GM19025 (cell line): ENCODE data around the gene FBLN2.

Source experiments
- ATAC-seq: cut with Tn5 transposase; IDR thresholded peaks from one replicate; pipeline ENCODE4 v1.9.1; 2021; ENCODE audit warnings: mild to moderate bottlenecking, low read depth, moderate library complexity; ENCODE audit not compliant: unreplicated experiment

Gene FBLN2

DNA sequence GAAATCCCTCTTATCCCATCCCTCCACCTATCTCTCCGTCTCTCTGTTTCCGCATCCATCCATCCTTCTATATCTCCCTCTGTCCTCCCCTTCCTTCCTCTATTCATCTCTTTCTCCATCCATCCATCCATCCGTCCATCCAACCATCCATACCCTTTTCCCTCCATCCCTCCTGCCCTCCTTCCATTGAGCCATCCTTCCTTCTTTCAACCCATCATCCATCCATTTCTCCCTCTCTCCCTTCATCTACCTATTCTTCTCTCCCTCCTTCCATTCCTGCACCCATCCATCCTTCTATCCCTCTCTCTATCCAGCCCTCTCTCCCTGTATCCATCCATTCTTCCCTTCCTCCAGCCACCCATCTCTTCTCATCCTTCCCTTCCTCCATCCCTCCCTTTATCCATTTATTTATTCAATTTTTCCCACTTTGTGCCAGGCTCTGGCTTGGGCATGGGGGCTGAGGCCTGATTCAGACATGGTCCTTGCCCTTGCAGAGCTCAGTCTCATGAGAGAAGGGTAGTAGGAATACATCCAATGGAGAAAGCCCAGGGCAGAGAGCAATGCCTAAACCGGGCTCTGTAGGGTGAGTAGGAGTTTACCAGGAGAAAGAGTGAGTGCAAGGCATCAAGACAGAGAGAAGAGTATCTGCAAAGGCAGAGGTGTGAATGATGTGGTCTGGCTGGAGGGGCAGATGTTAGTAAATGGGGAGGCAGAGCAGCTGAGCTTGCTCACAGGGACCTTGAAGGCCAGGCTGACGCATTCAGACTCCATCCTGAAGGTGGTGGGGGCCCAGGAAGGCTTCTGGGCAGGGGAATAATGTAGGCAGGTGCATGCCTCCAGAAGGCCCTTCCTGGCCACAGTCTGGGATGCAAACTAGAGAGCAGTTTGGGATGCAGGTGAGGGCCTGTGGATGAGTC lies 19.5 kb upstream of the FBLN2 start:
- no peak for ATAC-seq

DNA sequence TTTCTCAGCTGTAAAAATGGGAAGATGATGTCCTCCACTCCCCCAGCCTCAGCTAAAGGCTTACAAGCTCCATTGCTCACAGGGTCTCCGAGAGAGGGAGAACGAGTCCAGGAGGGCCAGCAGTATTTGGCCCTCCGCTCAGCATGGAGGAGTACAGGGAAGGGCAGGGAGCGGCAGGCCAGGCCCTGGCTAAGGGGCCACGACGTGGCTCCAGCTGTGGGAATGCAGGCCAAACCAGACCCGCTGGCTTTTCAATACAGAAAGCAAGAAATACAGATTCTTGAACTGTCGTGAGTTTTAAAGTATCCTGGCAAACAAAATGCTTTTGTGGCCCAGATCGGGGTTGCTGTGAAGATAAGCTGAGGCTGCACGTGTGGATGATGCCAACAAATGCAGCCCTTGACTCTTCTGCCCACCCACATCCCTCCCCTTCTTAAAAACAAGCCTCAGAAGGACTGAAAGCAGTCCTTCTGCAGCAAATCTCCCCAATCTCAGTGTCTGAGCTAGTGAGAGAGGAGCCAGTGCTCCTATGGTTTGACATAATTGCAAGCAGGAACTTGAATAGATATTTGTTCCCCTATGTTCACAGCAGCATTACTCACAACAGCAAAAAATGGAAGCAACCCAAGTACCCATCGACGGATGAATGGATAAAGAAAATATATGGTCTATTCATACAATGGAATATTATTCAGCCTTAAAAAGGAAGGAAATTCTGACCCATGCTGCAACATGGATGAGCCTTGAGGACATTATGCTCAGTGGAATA lies 18.5 kb upstream of the FBLN2 start:
- ATAC-seq = no peak

DNA sequence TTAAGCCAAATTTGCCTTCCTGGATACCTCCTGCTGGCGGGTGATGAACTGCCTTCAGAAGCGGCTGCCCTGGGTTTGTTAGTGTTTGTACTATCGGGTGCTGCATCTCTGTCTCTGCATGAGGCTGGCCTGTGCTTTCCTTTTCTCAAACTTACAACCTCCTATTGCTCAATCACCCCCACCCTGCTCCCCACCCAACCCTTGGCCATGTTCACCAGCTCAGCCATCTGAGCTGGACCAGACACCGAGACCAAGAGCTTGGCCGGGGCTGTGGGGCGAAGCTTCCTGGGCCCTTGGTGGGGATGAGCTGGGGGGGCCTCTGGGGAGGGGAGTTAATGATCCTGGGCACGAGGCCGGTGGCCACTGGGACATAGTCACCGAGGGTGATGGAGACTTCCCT lies 16.8 kb upstream of the FBLN2 start:
- no peak for ATAC-seq

DNA sequence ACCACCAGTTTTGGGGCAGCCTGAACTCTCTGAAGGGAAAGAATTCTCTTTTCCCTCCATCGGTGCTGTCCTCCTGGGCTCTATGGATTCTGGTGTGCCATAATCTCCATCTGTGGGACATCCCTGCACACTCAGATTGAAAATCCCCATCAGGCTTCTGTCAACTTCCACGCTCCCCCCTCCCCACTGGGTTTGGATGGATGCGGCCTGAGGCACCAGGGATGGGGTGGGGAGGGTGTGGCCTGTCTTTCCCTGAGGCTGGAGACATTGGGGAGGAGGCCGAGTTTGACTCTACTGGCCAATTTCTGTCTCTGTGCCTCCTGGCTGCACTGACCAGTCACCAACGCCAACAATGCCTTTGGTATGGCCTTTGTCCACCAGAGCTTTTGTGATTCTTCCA lies 16.3 kb upstream of the FBLN2 start:
- ATAC-seq = no peak

DNA sequence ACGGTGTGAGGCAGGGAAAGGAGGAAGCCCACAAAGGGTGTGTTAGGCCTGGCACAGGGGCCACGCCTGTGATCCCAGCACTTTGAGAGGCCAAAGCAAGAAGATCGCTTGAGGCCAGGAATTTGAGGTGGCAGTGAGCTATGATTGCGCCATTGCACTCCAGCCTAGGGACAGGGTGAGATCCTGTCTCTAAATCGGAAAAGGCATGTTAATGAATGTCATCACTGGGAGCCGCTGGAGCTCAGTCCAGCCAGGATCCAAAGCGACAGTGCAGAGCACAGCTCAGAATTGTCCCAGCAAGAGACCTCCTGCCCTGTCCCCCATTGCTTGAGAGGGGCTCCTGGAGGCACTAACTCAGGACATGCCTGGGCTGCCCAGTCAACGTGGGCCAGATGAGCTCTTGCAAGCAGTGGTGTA lies 15.0 kb upstream of the FBLN2 start:
- ATAC-seq = no peak

DNA sequence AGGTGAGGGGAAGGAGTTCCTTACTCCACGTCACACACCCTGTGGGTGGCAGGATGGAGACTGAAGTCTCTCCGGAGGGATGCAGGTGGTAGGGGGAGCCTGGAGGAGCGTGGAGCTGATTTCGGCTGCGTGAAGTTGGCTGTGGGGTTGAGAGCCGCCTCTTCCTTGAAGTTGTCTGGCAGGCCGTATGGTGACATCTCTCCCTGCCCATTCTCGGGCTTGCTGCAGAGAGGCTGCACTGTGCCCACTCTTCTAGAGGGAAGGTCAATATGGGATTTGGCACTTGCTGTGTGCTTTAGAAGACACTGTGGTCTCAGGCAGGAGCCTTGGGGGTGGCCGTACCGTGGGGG lies 13.4 kb upstream of the FBLN2 start:
- no peak for ATAC-seq

DNA sequence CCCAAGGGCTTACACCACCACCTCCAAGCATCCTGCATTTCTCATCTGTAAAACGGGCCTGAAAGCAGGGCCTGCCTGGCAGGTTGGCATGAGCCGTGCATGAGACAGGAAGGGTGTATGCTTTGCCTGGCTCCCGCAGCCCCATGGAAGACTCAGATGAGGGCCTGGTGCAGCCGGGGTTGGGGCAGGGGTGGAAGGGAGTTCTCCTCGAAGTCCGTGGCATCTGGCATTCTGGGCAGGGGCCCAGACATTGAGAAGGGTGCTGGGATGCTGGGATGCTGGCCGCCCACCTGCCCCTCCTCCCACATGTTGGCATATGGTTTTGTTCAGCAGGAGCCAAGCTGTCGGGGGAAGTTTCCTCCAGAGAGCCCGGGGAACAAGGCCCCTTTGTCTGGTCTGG lies 13.0 kb upstream of the FBLN2 start:
- no peak for ATAC-seq

DNA sequence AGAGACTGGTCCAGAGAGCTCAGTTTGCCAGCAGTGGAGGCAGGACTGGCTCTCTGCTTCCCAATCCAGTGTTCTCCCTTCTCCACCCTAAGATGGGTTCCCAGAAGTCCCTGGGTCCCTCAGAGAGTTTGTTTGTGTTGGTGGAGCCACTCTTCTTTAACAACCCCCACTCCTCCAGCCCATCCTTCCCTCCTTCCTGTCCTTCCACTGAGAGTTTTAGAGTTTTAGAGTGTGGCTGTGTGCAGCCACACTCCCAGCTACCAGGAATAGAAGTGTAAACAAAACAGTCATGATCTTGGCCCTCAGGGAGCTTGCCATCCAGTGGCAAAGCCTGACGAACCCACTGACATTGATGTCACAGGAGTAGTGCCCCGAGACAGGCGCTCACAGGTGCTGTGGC lies 12.5 kb upstream of the FBLN2 start:
- no peak for ATAC-seq

DNA sequence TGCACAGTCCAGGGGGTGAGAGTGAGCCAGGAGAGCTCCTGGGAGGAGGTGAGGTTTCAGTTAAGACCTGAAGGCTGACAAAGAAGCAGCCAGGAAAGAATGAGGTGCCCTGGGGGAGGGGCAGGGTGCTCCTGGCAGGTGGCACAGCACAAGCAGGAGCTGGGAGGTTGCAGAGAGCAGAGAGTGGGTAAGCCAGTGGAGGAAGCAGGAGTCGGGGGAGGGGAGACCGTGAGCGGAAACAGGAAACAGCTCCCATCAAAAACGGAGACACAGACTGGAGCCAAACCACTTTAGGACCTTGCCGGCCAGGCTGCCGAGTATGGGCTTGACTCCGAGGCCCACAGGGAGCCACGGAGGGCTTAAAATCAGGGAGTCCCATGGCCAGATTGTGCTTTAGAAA lies 12.1 kb upstream of the FBLN2 start:
- no peak for ATAC-seq

DNA sequence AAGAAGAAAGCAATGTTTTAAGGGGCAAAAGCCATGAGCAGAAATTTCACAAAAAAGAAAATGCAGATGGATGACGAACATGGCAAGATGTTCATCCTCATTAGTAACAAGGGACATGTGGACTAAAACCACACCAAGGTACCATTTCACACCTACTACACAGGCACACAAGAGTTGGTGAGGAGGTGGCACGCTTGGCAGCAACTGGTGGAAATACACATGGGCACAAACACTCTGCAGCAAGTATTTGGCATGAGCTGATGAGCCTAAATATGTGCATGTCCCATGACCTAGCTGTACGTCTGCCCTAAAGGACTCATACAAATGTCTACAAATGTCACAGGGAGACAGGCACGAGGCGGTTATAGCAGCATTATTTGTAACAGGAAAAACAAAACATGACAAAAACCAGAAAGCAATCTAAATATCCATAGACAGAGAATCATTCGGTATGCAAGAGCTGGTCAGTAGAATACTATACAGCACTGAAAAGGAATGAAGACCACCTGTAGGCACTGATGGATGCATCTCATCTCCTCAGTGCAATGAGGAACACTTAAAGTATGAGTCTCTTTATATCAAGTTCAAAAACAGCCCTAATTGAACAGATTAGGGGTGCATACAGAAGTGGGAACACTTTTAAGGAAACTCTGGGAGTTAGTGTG lies 11.5 kb upstream of the FBLN2 start:
- no peak for ATAC-seq

DNA sequence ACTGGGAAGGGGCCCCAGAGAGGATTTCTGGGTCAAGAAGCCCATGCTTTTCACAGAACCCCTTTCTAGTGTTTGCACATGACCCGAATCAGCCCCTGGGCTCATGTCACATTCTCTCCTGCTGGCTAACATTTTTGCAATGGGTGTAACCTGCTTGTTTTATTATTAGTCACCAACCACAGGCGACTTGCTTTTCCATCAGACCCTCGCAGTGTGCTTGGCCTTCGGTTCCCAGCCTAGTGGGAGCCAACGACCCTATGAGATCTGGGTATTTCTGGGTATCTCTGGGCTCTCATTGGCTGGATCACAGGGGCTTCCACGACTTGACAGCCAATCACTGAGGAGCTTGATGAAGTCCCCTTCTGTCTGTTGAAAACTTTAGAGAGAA lies 11.0 kb upstream of the FBLN2 start:
- ATAC-seq = no peak

DNA sequence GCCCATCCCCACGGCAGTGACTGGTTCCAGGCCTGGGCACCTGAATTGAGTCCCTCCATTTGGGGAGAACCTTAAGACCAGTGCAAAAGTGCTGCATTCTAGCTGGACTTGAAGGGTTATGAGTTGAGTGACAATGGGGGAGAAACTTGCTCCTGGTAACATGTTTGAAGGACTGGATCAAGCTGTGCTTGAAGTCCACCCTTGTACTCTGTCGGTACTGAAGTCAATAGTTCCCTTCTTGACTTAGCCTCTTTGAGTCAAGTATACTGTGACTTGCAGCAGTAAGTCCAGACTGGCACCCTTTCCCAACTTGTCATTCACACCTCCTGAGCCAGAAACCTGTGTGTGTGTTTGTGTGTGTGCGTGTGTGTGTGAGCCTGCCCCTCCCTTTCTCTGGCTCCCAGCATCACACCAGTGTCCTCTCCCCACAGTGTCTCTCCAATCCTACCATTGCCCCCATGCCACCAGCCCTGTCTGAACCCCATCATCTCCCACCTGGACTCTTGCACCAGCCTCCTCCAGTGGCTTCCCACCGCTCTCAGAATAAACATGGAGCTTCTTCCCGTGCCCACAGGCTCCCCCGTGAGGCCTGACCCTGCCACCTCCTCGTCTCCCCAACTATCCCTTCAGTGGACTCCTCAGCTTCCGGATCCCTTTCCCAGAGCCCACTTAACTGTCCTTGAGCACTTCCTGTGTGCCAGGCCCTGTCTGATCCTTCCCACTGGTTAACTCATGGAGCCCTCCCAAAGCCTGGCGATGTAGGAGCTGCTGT lies 10.2 kb upstream of the FBLN2 start:
- no peak for ATAC-seq

DNA sequence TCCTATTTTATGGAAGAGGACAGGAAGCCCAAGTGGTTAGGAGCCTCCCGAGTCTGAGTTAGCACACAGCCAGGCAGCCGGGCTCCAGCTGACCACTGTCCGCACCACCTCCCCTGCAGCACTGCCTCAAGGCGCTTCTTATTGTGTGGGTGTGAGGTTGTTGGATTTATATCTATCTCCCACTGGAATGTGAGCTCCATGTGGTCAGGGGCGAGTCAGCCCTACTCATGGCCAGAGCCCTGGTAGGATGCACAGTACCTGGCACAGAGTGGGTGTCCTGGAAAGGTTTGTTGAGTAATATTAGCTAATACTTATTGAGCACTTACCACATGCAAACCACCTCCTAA lies 9.7 kb upstream of the FBLN2 start:
- no peak for ATAC-seq

DNA sequence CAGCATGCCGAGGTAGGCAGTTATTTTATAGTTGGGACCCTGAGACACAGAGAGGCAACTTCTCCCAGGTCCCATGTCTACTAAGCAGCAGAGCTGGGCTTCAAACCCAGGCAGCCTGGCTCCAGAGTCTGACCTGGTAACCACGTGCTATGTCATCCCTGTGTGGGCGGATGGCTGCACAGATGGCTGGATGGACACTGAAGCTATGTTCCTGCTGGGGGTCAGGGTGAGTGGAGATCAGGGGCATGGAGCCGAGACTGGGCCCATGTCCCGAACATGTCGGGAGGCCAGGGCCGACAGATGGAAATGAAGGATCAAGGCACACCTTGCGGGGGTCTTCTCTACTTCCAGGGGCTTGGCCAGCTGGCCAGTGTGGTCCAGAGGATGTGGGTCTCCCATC lies 9.3 kb upstream of the FBLN2 start:
- ATAC-seq = no peak

DNA sequence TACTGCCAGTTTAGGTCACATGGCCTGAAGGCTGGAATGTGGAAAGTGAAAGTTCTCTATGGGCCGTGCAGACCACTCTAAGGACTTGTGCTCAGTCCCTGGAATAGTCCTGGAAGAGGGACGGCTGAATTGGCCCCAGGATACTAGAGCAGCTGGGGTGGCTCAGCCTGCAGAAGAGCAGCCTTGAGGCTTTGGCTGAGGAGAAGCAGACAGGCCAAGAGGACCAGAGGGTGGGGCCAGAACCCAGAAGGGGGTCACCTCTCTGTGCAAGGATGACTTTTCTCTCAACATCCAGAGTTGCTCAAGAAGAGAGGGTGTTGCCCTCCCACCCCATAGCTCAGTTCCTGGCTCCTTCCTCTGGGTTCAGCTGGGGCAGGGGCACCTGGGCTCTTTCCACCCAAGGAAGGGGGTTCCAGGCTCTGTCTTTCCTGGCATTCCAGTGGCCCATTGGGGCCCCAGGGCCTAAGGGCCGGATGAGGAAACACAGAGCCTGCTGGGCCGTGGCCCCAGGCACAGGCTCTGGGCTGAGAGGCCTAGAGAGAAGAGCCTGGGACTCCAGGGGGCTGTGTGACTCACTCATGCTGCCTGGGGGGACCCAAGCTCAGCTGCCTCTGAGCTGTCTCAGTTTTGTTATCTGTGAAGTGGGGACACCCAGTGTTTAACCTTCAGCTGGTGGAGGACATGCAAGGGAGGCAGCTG lies 8.5 kb upstream of the FBLN2 start:
- ATAC-seq = no peak

DNA sequence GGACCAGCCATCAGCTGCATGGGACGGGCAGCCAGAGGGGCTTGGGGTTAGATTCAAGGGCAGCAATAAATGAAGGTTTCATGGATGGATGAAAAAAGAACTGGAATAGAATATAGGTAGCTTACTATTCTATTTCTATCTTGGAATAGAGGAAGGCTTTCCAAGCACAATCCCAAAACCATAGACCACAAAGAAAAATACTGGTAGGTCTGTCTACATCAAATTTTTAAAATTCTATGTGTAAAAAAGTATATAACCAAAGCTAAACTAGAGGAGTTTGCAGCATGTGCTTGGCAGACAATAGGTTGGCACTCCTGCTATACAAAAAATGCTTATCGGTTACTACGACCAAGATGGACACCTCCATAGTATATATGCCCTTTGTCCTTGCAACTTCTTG lies 7.2 kb upstream of the FBLN2 start:
- ATAC-seq = no peak

DNA sequence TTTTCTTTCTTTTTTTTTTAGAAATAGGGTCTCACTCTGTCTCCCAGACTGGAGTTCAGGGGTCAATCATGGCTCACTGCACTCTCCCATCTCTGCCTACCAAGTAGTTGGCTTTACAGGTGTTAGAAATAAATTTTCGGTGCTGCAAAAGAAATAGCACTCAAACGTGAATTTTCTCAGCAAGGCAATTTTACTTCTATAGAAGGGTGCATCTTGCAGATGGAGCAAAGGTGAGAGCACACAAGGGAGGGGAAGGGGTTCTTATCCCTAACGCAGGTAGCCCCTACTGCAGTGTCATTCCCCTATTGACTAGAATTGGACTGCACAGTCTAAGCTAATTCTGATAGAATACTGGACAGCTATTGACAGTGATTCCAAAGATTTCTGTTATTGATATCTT lies 6.8 kb upstream of the FBLN2 start:
- no peak for ATAC-seq

DNA sequence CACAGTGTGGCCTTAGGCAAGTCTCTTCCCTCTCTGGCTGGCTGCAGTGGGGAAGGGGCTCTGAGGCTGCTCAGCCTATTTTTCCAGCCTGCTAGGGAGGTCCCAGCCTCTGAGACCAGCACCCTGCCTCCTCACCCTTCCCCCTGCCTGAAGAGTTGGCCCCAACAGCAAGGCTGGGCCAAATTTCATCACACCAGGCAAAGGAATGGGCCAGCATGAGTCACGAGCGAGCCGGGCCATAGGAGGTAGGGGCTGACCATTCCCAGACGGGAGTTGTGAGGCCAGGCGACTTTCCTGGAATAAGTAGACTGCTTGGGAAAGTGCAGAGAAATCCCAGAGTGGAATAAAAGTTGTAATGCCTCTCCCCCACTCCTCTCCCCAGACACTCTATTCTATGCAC lies 5.7 kb upstream of the FBLN2 start:
- no peak for ATAC-seq

DNA sequence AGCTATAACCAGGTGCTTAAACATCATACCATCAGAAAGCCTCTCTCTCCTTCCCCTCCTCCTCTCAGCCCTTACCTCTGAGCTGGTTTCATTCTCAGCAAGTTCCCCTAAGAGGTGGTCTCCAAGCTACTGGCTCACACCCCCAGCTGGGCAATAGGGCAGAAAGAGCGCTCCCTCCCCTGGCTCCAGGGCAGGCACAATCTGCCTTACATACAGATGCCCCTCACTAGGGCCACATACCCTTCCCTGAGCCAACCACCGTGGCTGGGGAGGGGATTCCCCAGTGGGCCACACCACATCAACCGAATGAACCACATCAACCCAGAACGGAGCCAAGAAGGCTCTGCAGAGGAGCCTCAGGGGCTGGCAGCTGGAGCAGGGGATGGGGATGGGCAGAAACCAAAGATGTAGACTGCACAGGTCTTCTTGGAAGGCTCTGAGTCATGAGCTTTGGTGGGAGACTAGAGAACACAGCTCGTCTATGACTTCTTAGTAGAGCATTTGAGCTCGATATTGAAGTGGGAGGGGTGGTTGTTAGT lies 4.6 kb upstream of the FBLN2 start:
- no peak for ATAC-seq
